Neural cell (in vitro differentiated cells): Measurements from ENCODE around the gene ACLY. TPM values are rescaled to one million over a fixed set of nuclear protein-coding genes. Genes with fewer than 3 reads are reported as not detected.
"Not testable (repeated sequence)": the region's sequence is repeated elsewhere in the genome, so short reads cannot be mapped to it uniquely, and the experiment has no call there.

Experiments
- H2AFZ ChIP-seq: fragments of 200-600, 300-800 bp; sonication (generic), shearing (Covaris generic); 2 replicates; pipeline ENCODE4 v1.6.0; 2014; ENCODE audit warnings: low read depth, mild to moderate bottlenecking, antibody characterized with exemption, low read length, moderate library complexity
- H3F3A ChIP-seq: fragments of 200-600 bp; shearing (Covaris generic); 2 replicates; pipeline ENCODE4 v1.6.1; 2016; ENCODE audit warnings: mild to moderate bottlenecking, moderate library complexity, mixed read lengths, antibody characterized with exemption, low read length; ENCODE audit not compliant: insufficient read depth, poor library complexity, severe bottlenecking
- H3K27ac ChIP-seq: fragments of 200-600, 300-800 bp; sonication (generic), shearing (Covaris generic); 2 replicates; pipeline ENCODE4 v1.5.1; 2014; ENCODE audit warnings: mild to moderate bottlenecking, low read length, moderate library complexity
- H3K27me3 ChIP-seq: fragments of 300-800, 200-600 bp; sonication (generic), shearing (Covaris generic); 2 replicates; pipeline ENCODE4 v1.6.0; 2014; ENCODE audit warnings: mild to moderate bottlenecking, low read depth, low read length, moderate library complexity; ENCODE audit not compliant: insufficient read depth
- H3K36me3 ChIP-seq: fragments of 300-800, 200-600 bp; sonication (generic), shearing (Covaris generic); 2 replicates; pipeline ENCODE4 v1.5.1; 2014; ENCODE audit warnings: mild to moderate bottlenecking, antibody characterized with exemption, low read length, moderate library complexity; ENCODE audit not compliant: insufficient read depth
- H3K4me2 ChIP-seq: fragments of 300-800, 200-600 bp; sonication (generic), shearing (Covaris generic); 2 replicates; pipeline ENCODE4 v1.6.0; 2014; ENCODE audit warnings: mild to moderate bottlenecking, low read length
- H3K4me3 ChIP-seq: fragments of 300-800, 200-600 bp; sonication (generic), shearing (Covaris generic); 2 replicates; pipeline ENCODE4 v1.5.1; 2014; ENCODE audit warnings: mild to moderate bottlenecking, low read length, moderate library complexity
- H3K79me2 ChIP-seq: fragments of 200-600 bp; shearing (Covaris generic); replicated peaks from 2 replicates; pipeline ENCODE4 v1.6.0; 2014; ENCODE audit warnings: mild to moderate bottlenecking, low read length, moderate library complexity; ENCODE audit not compliant: insufficient read depth
- H3K9ac ChIP-seq: fragments of 300-800, 200-600 bp; sonication (generic), shearing (Covaris generic); 2 replicates; pipeline ENCODE4 v1.6.1; 2016; ENCODE audit warnings: mild to moderate bottlenecking, low read length, mixed read lengths
- H3K9me2 ChIP-seq: fragments of 200-600 bp; shearing (Covaris generic); 2 replicates; pipeline ENCODE4 v1.6.1; 2016; ENCODE audit warnings: mild to moderate bottlenecking, low read length, mixed read lengths; ENCODE audit not compliant: insufficient read depth
- H3K9me3 ChIP-seq: fragments of 200-600, 300-800 bp; sonication (generic), shearing (Covaris generic); 2 replicates; pipeline ENCODE4 v1.6.1; 2016; ENCODE audit warnings: mild to moderate bottlenecking, mixed run types, low read length, moderate library complexity, mixed read lengths
- H4K20me1 ChIP-seq: fragments of 200-600 bp; shearing (Covaris generic); 2 replicates; pipeline ENCODE4 v1.6.1; 2016; ENCODE audit warnings: mild to moderate bottlenecking, mixed run types; ENCODE audit not compliant: insufficient read depth
- EP300 ChIP-seq: fragments of 450-650 bp; conservative IDR thresholded peaks from 2 replicates; pipeline ENCODE4 v1.6.1; 2014; ENCODE audit warnings: antibody characterized with exemption, mild to moderate bottlenecking, moderate library complexity; ENCODE audit not compliant: poor library complexity, severe bottlenecking
- EZH2 ChIP-seq: fragments of 200-600, 300-800 bp; shearing (Covaris generic), sonication (generic); IDR thresholded peaks from 2 replicates; pipeline ENCODE4 v1.6.1; 2014; ENCODE audit warnings: antibody characterized with exemption, low read length, borderline replicate concordance, mild to moderate bottlenecking; ENCODE audit not compliant: insufficient read depth, poor library complexity, severe bottlenecking
- MXI1 ChIP-seq: fragments of 450-650 bp; conservative IDR thresholded peaks from 2 replicates; pipeline ENCODE4 v1.6.1; 2014; ENCODE audit warnings: antibody characterized with exemption, mild to moderate bottlenecking; ENCODE audit not compliant: poor library complexity, severe bottlenecking
- POLR2AphosphoS5 ChIP-seq: IDR thresholded peaks from 2 replicates; pipeline ENCODE4 v1.6.1; 2012
- RAD21 ChIP-seq: fragments of 450-650 bp; conservative IDR thresholded peaks from 2 replicates; pipeline ENCODE4 v1.6.1; 2014; ENCODE audit warnings: antibody characterized with exemption, mild to moderate bottlenecking, moderate library complexity
- TAF1 ChIP-seq: IDR thresholded peaks from 2 replicates; pipeline ENCODE4 v1.6.1; 2012; ENCODE audit warnings: low read depth
- polyA plus RNA-seq: library from polyadenylated mRNA; depleted of rRNA; stranded (reverse); fragments of >200 nt; gene quantifications from 2 replicates; pipeline ENCODE4 v1.2.3, GENCODE V29; 2014
- TF ChIP-seq, protein P1 (sequence below): fragments of 450-650 bp; IDR thresholded peaks from 2 replicates; pipeline ENCODE4 v1.5.1; 2014; ENCODE audit warnings: antibody characterized with exemption, mild to moderate bottlenecking, moderate library complexity; ENCODE audit not compliant: poor library complexity, severe bottlenecking
- TF ChIP-seq, protein P2 (sequence below): IDR thresholded peaks from 2 replicates; pipeline ENCODE4 v1.6.1; 2012; ENCODE audit warnings: borderline replicate concordance

ACLY gene
- polyA plus RNA-seq, 1 donor from 2014 or later = 136 TPM

- H3K79me2 ChIP-seq = peaks cover 17% of the 10 kb centered on the region
- H3K27me3 ChIP-seq, H3K9me3 ChIP-seq, H4K20me1 ChIP-seq, H2AFZ ChIP-seq, H3F3A ChIP-seq, H3K4me2 ChIP-seq, H3K4me3 ChIP-seq, H3K9me2 ChIP-seq, H3K36me3 ChIP-seq, H3K27ac ChIP-seq, H3K9ac ChIP-seq: not testable (repeated sequence)
These were observed 79.3 kb downstream of the ACLY start for GRCh38 chr17:41839448-41839847.

GRCh38 chr17:41837761-41838538, 80.8 kb downstream of the ACLY start, which contains the start of gene KLHL10:
Gene KLHL10 (plus strand): TSS chr17:41837825. CDS start chr17:41837933, 108 bp downstream.
- peak within 1 kb of the TSS; percentile 95 for H3K4me3 ChIP-seq
- H3K79me2 ChIP-seq = peaks cover 17% of the 10 kb centered on the region
- TF ChIP-seq POLR2AphosphoS5 (no peak), EP300 (no peak), EZH2 (no peak), RAD21 (no peak), MXI1 (no peak), TAF1 (no peak)
- TF ChIP-seq, protein P1, sequence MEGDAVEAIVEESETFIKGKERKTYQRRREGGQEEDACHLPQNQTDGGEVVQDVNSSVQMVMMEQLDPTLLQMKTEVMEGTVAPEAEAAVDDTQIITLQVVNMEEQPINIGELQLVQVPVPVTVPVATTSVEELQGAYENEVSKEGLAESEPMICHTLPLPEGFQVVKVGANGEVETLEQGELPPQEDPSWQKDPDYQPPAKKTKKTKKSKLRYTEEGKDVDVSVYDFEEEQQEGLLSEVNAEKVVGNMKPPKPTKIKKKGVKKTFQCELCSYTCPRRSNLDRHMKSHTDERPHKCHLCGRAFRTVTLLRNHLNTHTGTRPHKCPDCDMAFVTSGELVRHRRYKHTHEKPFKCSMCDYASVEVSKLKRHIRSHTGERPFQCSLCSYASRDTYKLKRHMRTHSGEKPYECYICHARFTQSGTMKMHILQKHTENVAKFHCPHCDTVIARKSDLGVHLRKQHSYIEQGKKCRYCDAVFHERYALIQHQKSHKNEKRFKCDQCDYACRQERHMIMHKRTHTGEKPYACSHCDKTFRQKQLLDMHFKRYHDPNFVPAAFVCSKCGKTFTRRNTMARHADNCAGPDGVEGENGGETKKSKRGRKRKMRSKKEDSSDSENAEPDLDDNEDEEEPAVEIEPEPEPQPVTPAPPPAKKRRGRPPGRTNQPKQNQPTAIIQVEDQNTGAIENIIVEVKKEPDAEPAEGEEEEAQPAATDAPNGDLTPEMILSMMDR = no peak
- TF ChIP-seq, protein P2, sequence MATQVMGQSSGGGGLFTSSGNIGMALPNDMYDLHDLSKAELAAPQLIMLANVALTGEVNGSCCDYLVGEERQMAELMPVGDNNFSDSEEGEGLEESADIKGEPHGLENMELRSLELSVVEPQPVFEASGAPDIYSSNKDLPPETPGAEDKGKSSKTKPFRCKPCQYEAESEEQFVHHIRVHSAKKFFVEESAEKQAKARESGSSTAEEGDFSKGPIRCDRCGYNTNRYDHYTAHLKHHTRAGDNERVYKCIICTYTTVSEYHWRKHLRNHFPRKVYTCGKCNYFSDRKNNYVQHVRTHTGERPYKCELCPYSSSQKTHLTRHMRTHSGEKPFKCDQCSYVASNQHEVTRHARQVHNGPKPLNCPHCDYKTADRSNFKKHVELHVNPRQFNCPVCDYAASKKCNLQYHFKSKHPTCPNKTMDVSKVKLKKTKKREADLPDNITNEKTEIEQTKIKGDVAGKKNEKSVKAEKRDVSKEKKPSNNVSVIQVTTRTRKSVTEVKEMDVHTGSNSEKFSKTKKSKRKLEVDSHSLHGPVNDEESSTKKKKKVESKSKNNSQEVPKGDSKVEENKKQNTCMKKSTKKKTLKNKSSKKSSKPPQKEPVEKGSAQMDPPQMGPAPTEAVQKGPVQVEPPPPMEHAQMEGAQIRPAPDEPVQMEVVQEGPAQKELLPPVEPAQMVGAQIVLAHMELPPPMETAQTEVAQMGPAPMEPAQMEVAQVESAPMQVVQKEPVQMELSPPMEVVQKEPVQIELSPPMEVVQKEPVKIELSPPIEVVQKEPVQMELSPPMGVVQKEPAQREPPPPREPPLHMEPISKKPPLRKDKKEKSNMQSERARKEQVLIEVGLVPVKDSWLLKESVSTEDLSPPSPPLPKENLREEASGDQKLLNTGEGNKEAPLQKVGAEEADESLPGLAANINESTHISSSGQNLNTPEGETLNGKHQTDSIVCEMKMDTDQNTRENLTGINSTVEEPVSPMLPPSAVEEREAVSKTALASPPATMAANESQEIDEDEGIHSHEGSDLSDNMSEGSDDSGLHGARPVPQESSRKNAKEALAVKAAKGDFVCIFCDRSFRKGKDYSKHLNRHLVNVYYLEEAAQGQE = no peak
- no peaks in the 10 kb centered on the region for H3K27me3 ChIP-seq
- no peaks in the 10 kb centered on the region for H3K9me2 ChIP-seq
- no peaks in the 10 kb centered on the region for H3F3A ChIP-seq
- H3K9me3 ChIP-seq = no peaks in the 10 kb centered on the region
- H3K4me2 ChIP-seq = no peak within 1 kb of the TSS
- H3K36me3 ChIP-seq = no peaks in the 10 kb centered on the region
- no peaks in the 10 kb centered on the region for H4K20me1 ChIP-seq
- no peak within 1 kb of the TSS for H3K27ac ChIP-seq
- H3K9ac ChIP-seq = no peak within 1 kb of the TSS
- peak within 1 kb of the TSS; percentile 27 for H2AFZ ChIP-seq
